ENCODE measurements around the gene ADAMTS10.
"Not testable (repeated sequence)": the region's sequence is repeated elsewhere in the genome, so short reads cannot be mapped to it uniquely, and the experiment has no call there.

Gene ADAMTS10

GRCh38 chr19:8629184-8629583 lies 18.7 kb upstream of the ADAMTS10 start:
- DNase-seq (ENCODE audit: low read depth in 4 of 4, low spot score in 1 of 4): no peak

- no peak for DNase-seq (ENCODE audit: low read depth in 4 of 4, low spot score in 1 of 4)
Measured at GRCh38 chr19:8626842-8627241, 16.3 kb upstream of the ADAMTS10 start.

- DNase-seq (ENCODE audit: low read depth in 4 of 4, low spot score in 1 of 4): not testable (repeated sequence)
Measured at GRCh38 chr19:8622886-8623285, 12.4 kb upstream of the ADAMTS10 start.

GRCh38 chr19:8618751-8619150 lies 8.2 kb upstream of the ADAMTS10 start:
- DNase-seq (ENCODE audit: low read depth in 4 of 4, low spot score in 1 of 4): no peak

GRCh38 chr19:8617984-8618383 lies 7.5 kb upstream of the ADAMTS10 start:
- DNase-seq (ENCODE audit: low read depth in 4 of 4, low spot score in 1 of 4): no peak

- not testable (repeated sequence) for DNase-seq (ENCODE audit: low read depth in 4 of 4, low spot score in 1 of 4)
Measured at GRCh38 chr19:8617325-8617724, 6.8 kb upstream of the ADAMTS10 start.

- no peak for DNase-seq (ENCODE audit: low read depth in 4 of 4, low spot score in 1 of 4)
Measured at GRCh38 chr19:8616861-8617260, 6.3 kb upstream of the ADAMTS10 start.

- peak in 2 of 4 experiments; percentile 31 to 52 for DNase-seq (ENCODE audit: low read depth in 4 of 4, low spot score in 1 of 4)
Measured at GRCh38 chr19:8615813-8616596, 5.5 kb upstream of the ADAMTS10 start.

GRCh38 chr19:8615024-8615423 lies 4.5 kb upstream of the ADAMTS10 start:
- DNase-seq (ENCODE audit: low read depth in 4 of 4, low spot score in 1 of 4): no peak

- DNase-seq (ENCODE audit: low read depth in 4 of 4, low spot score in 1 of 4): no peak
Measured at GRCh38 chr19:8614455-8614854, 3.9 kb upstream of the ADAMTS10 start.

GRCh38 chr19:8612807-8613171 lies 2.3 kb upstream of the ADAMTS10 start:
- DNase-seq (ENCODE audit: low read depth in 4 of 4, low spot score in 1 of 4): no peak

- DNase-seq (ENCODE audit: low read depth in 4 of 4, low spot score in 1 of 4): no peak
Measured at GRCh38 chr19:8611877-8612806, 1.6 kb upstream of the ADAMTS10 start.

GRCh38 chr19:8611391-8611876 lies 919 bp upstream of the ADAMTS10 start:
- DNase-seq (ENCODE audit: low read depth in 4 of 4, low spot score in 1 of 4): no peak

- no peak for DNase-seq (ENCODE audit: low read depth in 4 of 4, low spot score in 1 of 4)
Measured at GRCh38 chr19:8610936-8611300, 403 bp upstream of the ADAMTS10 start.

GRCh38 chr19:8609279-8610040 lies 1.1 kb downstream of the ADAMTS10 start:
- no peak for DNase-seq (ENCODE audit: low read depth in 4 of 4, low spot score in 1 of 4)

GRCh38 chr19:8608941-8609278 lies 1.6 kb downstream of the ADAMTS10 start:
- DNase-seq (ENCODE audit: low read depth in 4 of 4, low spot score in 1 of 4): no peak

- no peak for DNase-seq (ENCODE audit: low read depth in 4 of 4, low spot score in 1 of 4)
Measured at GRCh38 chr19:8607386-8607785, 3.1 kb downstream of the ADAMTS10 start.

- no peak for DNase-seq (ENCODE audit: low read depth in 4 of 4, low spot score in 1 of 4)
Measured at GRCh38 chr19:8605514-8605913, 5.0 kb downstream of the ADAMTS10 start.

- no peak for DNase-seq (ENCODE audit: low read depth in 4 of 4, low spot score in 1 of 4)
Measured at GRCh38 chr19:8601796-8602195, 8.7 kb downstream of the ADAMTS10 start.

GRCh38 chr19:8600816-8601215 lies 9.7 kb downstream of the ADAMTS10 start:
- no peak for DNase-seq (ENCODE audit: low read depth in 4 of 4, low spot score in 1 of 4)

- no peak for DNase-seq (ENCODE audit: low read depth in 4 of 4, low spot score in 1 of 4)
Measured at GRCh38 chr19:8600064-8600463, 10.5 kb downstream of the ADAMTS10 start.
